ENCODE data around the gene SLCO3A1.

The SLCO3A1 gene

DNA sequence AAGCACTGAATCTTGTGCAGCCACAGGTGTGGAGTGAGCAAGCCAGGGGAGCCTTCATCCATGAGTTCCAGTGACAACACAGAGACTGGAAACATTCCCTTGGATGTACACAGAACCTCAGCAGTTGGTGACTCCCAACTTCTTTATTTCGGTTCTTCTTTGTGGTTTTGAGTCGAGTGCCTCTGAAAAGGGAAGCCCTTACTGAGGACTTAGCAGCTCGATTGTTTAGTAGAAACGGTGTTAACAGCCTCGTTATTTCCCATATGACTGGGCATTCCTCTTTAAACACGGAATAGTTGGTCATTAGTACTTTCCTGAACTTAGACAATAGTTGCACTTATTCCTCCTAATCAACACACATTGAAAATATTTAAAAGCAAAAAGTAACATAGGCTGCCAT lies 7.7 kb downstream of the SLCO3A1 start:
- no peak for DNase-seq (ENCODE audit: low spot score)

- DNase-seq (ENCODE audit: low spot score) = no peak
Measured at GRCh38 chr15:91862891-91863504, 9.5 kb downstream of the SLCO3A1 start.

- no peak for DNase-seq (ENCODE audit: low spot score)
Measured at GRCh38 chr15:91863621-91864255, 10.2 kb downstream of the SLCO3A1 start.

- DNase-seq (ENCODE audit: low spot score) = no peak
Measured at GRCh38 chr15:91864664-91865063, 11.2 kb downstream of the SLCO3A1 start.

DNA sequence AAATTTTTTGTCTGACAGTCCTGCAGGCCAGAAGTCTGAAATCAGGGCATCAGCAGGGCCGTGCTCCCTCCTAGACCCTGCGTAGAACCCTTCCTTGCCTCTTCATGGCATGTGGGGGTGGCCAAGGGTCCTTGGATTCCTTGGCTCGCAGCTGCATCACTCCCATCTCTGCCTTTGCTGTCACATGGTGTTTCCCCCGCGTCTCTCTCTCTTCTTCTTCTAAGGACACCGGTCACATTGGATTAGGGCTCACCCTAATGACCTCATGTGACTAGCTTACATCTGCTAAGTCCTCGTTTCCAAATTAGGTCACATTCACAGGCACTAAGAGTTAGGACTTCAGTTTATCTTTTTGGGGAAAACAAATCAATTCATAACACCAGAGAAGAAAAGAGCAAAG lies 12.0 kb downstream of the SLCO3A1 start:
- DNase-seq (ENCODE audit: low spot score) = no peak

- no peak for DNase-seq (ENCODE audit: low spot score)
Measured at GRCh38 chr15:91865950-91866349, 12.4 kb downstream of the SLCO3A1 start.

DNA sequence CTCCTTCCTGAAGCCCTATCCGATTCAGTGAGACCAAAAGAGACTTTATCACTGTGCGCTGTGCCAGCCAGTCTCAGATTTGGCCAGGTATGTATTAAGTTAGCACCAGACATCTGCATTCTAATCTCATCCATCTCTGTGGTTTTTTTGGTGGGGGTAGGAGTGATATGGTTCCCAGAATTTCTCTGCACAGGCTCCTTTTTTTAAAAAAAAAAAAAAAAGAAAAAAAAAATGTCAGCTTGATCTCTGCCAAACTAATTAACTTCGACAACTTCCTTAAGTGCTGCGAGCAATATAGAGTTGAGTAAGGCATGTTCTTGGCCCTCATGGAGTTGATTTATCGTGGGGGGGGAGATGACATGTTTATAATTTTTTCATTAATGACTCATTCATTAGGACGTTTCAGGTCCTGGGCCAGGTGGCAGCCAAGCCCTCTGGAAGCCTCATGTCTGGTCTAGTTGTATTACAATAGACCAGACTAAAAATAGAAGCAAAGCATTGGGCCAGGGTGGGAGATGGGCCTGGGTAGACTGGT lies 12.9 kb downstream of the SLCO3A1 start:
- no peak for DNase-seq (ENCODE audit: low spot score)

GRCh38 chr15:91866971-91867372 lies 13.5 kb downstream of the SLCO3A1 start:
- DNase-seq (ENCODE audit: low spot score) = no peak

- DNase-seq (ENCODE audit: low spot score) = peak; percentile 74
Measured at GRCh38 chr15:91867581-91868026, 14.1 kb downstream of the SLCO3A1 start.

DNA sequence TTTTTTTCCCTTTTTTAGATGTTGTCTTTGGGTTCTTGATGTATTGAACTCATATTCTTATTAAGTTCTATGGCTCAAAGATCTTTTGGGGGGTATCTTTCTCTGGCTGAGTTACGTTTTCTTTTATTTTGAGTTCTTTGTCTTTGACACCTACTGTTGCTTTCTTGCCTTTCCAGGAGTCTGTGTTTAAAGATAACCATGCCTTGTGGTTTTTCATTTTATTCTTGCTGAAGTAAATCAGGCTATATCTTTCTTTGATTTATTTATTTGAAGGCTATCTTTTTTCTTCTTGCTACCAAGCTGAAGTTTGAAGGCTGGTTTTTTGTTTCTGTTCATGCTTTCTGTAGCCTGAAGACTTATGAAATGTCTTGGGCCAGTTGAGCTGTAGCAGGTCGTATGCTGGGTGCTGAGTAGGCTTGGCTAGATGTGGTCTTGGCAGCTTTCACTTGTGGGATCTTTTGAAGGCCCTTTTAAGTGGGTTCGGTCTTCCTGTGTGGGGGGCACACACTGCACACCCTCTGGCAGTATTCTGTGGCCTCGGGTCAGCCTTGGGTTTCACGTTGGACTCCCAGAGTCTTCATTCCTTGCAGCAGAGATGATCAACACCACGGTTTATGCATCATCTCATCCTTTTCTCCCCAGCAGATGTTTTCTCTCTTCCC lies 17.5 kb downstream of the SLCO3A1 start:
- no peak for DNase-seq (ENCODE audit: low spot score)

DNA sequence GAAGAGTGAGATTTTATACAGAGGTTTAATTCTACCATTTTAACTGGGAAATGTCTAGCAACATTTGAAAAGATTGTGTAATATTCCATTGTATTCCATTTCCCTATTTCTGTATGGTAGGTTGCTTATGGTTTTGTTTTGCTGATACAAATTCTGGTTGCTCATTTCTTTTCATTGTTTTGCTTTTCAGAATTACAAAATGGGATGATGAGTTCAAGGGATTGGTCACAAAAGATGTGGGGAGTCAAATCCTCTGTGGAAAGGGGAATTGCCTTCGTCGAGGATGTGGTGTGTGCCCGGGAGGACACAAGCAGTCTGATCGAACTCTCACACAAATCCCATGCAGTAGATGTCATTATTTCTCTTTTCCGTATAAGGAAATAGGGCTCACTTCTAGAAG lies 18.3 kb downstream of the SLCO3A1 start:
- DNase-seq (ENCODE audit: low spot score) = no peak

DNA sequence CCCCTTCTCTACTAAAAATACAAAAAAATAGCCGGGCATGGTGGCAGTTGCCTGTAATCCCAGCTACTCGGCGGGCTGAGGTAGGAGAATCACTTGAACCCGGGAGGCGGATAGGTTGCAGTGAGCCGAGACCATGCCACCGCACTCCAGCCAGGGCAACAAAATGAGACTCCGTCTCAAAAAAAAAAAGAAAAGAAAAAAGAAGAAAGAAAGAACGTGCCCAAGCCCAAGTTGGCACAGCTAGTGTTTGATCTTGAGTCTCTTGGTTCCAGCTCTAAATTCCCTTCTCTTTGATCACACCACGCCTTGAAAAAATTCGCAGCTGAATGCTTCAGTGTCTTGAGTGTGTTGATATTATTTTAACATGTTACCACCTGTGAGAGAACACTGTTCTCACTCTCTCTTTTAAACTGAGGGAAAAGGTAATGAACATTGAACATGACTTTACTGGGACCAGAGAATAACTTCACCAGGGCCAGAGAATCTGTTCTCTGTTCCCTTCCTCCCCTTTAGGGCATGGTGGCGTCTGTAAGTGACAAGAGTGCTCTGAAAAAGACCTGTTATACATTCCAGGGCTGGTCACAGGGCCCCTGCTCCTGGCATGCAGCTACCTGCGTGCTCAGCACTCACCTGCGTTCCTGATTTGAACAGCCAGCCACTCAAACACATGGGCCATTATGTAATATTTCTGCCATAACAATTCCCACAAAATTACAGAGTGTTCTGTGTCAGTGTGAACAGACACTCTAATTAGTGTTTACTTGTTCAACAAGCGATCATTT lies 19.0 kb downstream of the SLCO3A1 start:
- DNase-seq (ENCODE audit: low spot score) = no peak

- no peak for DNase-seq (ENCODE audit: low spot score)
Measured at GRCh38 chr15:91873138-91873536, 19.6 kb downstream of the SLCO3A1 start.

DNA sequence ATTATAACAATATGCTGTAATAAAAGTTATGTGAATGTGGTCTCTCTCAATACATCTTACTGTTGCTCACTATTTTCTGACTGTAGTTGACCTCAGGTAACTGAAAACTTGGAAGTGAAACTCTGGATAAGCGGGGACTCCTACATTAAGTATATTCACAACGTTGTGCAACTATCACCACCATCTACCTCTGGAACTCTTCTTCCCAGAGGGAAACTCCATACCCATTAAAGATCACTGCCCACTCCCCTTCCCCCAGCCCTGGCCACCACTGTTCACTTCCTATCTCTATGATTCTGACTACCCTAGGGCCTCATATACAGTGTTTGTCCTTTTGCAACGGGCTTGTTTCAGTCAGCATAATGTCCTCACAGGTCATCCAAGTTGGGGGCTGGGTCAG lies 20.7 kb downstream of the SLCO3A1 start:
- DNase-seq (ENCODE audit: low spot score) = no peak

GRCh38 chr15:91874992-91875660 lies 21.6 kb downstream of the SLCO3A1 start:
- no peak for DNase-seq (ENCODE audit: low spot score)

DNA sequence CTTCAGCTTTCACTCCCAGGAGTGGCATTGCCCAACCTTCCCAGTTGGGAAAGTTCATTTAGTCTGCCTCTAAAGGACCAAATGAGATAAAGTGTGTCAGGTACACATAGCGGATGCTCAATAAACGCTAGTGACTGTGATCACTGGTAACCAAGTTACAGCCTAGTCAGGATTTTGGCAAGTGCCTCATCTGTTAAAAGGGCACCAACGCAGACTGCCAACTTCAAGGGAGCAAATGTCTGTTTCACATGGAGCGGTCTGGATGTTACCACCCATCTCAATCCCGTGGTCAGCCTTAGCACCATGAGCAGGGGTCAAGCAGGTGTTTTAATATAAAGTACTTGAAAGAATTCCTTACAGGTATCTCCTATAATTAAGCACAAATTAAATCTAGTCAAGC lies 22.7 kb downstream of the SLCO3A1 start:
- DNase-seq (ENCODE audit: low spot score) = no peak

GRCh38 chr15:91878319-91878870 lies 24.9 kb downstream of the SLCO3A1 start:
- no peak for DNase-seq (ENCODE audit: low spot score)

DNA sequence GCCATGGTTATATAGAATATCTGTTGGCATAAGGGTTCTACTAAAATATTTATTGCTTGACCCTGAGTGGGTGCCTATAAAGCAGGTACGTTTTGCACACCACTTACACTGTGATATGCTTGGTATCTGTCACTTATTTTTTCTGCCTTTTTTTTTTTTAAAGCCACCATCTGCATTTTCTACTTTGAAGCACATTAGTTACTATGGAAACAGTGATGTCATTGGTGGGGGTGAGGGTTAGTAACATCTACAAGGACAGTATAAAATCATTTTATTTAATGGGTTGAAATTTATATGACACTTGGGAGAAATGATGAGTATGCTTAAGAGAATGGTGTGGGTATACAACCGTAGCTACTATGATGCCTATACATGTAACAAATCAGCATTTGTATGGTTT lies 25.6 kb downstream of the SLCO3A1 start:
- DNase-seq (ENCODE audit: low spot score) = no peak

DNA sequence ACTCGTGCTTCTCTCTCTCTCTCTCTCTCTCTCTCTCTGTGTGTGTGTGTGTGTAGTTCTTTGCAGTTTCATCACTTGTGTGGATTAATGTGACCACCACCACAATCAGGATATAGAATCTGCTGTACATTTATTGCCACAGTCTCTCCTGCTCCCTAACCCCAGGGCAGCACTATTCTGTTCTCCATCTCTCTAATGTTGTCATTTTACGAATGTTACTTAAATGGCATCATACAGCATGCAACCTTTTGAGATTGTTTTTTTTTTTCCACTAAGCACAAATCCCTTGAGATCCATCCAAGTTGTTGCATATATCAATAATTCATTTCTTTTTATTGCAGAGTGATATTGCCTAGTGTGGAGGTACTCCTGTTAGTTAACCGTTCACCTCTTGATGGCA lies 26.9 kb downstream of the SLCO3A1 start:
- no peak for DNase-seq (ENCODE audit: low spot score)

DNA sequence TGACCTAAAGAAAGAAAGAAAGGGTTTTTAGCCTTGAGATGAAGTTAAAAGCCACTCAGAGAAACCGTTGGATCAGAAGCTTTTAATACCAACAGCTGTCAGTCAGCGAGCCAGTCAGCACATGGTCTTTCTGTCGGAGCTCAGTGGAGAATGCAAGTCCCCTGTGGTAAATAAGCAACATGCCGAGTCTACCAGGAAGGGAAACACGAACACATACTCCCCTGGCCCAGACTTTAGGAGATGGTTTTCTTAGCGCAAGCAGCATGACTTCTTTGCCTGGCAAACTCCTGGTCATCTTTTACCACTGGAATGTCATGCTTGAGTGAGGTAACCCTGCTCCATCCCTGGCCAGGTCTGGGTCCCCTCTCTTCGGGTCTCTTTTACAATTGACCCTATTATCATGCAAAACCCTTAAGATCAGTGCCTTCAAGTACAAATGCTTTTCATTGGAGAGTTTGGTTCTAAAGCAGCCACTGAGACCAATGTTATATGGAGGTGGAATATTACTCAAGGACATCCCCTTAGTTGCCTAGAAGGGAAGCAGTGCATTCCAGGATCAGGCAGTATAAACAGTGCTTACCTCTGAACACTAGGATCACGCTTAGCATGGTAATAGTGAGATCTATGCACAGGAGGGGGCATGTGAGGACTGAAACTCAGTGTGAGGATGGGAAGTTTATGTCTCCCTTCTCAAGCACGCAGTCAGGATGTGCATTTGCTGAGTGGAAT lies 28.2 kb downstream of the SLCO3A1 start:
- no peak for DNase-seq (ENCODE audit: low spot score)

All from AG08395 (cell line).